ENCODE results near the gene ACTG1.

Gene ACTG1

GRCh38 chr17:81492202-81492601 lies 20.4 kb downstream of the ACTG1 start:
- no peak for DNase-seq

DNA sequence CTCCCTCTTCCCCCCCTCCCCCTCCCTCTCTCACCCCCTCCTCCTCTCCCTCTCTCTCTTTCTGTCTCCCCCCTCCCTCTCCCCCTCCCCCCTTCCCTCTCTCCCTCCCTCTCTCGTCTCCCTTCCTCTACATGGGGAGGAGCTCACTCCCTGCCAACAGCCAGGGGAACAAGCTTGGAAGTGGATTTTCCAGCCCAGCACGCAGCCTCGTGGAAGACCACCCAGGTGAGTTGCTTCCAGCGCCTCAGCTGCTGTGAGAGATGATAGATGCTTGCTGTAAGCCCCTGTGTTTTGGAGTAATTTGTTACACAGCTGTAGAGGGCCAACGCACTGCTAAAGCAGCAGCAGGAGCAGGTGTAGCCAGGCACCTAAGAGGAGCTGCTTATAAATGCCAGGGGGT lies 20.8 kb downstream of the ACTG1 start:
- no peak for DNase-seq

DNA sequence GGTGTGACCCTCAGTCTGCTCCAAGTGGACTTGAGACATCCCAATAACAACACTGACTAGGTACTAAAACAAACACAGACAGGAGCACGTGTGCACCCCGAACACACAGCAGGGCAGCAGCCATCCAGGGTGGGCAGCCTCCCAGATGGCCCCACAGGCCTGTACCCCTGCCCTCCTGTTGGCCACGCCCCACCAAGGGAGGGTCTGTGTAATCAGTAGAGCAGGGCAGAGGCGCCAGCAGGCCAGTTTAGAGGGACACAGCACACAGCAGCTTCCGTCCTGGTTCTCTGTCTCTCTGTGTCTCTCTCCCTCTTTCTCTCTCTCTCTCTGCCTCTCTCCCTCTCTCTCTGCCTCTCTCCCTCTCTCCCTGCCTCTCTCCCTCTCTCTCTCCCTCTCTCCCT lies 21.4 kb downstream of the ACTG1 start:
- peak in 1 of 2 experiments; percentile 29 for DNase-seq

GRCh38 chr17:81489998-81490992 lies 22.3 kb downstream of the ACTG1 start:
- no peak for DNase-seq

DNA sequence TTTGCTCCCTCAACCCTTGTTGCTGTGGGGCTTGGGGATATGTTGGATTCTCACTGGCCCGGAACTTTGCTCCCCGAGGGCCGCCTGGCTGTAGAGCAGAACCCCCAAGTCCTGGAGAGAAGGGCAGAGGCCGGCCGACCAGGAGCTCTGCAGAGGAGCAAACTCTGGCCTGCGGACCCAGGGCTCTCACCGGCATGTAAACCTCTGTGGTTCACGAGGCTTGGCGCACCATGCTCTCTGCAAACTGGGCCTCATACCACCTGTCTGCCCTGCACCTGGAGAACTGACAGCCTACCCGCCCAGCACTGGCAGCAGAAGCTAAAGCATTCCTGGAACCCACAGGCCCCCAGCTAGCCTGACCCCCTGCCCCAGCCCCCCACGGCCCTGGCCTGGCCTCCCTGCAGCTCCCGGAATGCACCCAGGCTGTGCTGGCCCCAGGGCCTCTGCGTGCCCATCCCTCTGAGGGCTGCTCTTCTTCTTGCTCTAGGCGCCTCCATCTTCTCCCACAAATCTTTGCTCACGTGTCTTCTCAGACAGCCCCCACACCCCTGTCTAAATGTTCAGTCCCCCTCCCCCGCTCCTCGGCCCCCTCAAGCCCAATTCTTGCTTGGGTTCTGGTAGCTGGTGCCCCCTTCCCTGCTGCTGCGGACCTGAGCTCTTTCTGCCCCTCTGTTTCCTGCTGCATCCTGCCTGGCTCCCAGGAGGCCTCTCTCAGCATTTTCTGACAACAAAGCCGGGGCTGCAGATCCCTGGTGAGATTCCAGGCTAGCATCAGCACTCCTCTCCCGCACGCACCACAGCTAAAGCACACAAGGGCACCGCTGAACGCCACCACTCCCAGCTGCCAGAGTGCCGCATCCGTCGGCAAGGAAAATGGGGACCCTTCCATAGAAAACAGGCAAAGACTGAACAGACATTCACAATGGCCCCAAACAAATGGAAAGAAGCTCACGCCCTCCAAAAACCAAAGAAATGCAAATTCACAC lies 23.3 kb downstream of the ACTG1 start:
- DNase-seq, result peak in 1 of 2 experiments; percentile 34

- DNase-seq, result no peak
Observed at GRCh38 chr17:81488276-81488860, 24.2 kb downstream of the ACTG1 start.

DNA sequence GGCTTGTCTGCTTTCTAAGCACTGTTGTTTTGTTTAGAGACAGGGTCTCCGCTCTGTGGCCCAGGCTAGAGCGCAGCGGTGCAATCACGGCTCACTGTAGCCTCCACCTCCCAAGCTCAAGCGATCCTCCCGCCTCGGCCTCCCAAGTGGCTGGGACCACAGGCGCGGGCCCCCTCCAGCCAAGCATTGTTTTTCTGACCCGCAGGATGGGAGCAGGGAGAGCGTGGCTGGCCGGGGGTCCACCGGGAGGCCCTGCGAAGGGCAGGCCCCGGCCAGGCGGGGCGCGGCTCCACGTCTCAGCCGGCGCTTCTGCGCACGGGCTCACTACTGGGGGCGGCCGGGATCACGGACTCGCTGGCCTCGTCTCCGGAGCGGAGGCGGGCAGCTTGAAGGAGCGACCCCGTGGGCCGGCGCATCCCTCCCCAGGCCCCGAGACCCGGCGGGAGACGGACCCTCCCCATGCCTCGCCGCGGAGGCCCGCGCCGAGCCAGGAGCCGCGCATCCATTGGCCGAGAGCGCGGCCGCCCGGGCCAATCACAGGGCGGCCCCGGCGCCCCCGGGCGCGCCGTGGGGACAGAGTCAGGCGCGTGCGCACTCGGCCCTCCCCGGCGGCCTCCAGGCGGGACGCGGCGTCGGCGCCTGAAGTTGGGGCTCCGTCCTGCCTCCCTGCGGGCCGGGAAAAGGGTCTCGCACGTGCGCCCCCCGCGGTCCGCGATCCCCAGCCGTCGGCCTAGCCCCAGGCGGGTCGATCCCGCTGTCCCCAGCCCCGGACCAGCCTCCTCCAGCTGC lies 24.9 kb downstream of the ACTG1 start:
- peak in 1 of 2 experiments; percentile 88 for DNase-seq

- no peak for DNase-seq
Observed at GRCh38 chr17:81487089-81487486, 25.5 kb downstream of the ACTG1 start.

- no peak for DNase-seq
Observed at GRCh38 chr17:81486199-81486810, 26.3 kb downstream of the ACTG1 start.

DNA sequence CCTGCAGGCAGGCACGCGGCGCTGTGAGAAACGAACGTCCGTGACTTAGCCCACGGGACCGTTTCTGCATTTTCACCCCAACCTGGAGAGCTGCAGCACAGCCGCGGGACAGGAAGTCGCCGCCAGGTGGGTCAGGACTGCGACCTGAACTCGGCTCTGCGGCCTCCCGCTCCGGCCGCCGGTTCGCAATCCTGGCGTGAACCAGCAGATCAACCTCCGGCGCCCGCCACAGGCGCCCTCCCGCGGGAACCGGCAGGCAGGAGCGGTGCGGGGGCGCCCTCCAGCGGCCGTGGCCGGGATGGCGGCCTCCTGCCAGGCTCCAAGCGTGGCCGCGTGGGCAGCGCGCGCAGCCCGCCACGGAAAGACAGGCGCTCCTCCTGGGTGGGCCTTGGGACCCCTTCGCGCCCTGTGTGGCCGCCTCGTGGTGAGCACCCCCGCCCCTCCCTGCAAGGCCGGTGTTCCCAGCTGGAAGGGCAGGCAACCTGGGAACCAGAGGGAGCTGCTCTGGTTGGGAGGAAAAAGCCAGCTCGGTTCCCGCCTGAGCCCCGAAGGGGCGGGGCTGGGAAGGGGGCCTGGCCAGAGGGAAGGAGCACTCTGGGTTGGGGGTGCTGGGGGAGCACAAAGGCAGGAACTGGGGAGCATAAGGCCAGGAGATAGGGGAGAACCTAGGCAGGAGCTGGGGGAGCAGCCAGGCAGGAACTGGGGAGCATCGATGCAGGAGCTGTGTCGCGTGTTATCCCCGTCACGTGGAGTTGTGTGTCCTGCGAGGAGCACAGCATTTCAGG lies 28.2 kb downstream of the ACTG1 start:
- DNase-seq, result peak; percentile 62 to 94

- DNase-seq, result no peak
Observed at GRCh38 chr17:81483862-81484194, 28.8 kb downstream of the ACTG1 start.

- DNase-seq, result no peak
Observed at GRCh38 chr17:81483085-81483861, 29.3 kb downstream of the ACTG1 start.

DNA sequence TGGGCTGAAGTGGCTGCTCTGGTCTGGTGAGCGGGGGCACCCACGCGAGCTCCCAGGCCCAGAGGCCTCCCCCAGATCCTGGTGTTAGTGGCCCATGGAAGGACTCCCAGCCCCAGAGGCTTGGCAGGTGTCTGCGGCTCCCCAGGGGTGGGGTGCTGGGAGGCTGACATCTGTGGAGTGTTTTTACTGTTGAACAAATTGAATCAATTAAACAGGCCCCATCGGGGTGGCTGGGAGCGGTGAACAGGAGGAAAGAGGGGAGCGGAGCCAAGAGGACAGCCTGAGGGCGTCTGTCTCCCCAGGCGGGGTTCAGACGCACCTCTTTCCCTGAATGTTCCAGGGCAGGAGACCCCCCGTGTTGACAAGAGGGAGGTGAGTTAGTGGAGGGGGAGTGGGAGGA lies 29.9 kb downstream of the ACTG1 start:
- no peak for DNase-seq

DNA sequence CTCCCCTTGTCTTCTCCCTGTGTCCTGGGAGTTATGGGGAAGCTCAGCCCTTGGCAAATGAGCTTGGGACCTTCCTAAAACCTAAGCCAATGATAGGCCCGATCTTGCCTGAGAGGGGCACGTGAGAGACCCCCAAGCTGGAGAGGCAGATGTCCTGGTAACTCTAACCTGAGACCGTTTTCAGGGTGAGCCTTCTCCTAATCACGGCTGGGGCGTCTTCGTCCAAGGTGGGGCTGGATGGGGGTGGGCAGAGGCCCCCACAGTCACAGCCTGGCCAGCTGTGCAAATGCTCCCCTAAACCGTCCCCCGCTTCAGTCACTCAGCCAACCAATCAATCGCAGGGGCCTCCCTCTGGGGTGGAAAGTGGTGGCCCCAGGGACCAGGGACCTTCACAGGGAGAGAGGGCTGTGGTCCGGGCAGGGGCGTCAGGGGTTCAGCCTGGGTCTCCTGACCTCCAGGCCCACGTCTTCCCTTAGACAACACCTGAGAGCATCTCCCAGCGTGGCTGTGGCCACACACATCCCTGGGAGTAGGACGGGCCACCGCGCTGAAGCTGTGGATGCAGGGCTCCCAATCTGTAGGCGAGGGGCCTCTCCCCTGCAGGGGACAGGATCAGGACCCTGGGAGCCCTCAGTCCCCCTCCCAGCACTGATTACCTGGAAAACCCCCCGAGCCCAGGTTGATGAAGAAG lies 30.6 kb downstream of the ACTG1 start:
- no peak for DNase-seq

GRCh38 chr17:81481073-81481799 lies 31.4 kb downstream of the ACTG1 start:
- DNase-seq, result peak; percentile 41 to 94

- no peak for DNase-seq
Observed at GRCh38 chr17:81480140-81481072, 32.2 kb downstream of the ACTG1 start.

All from NCI-H526 (cell line).